B cell (primary cell): ENCODE data around the gene ADGRE2. TPM values are rescaled to one million over a fixed set of nuclear protein-coding genes. Genes with fewer than 3 reads are reported as not detected.

Experiments
- ATAC-seq: fragments of 200-7000 bp; cut with Tn5 transposase; one replicate; pipeline ENCODE4 v1.10.0; 2021; ENCODE audit warnings: low read depth, mild to moderate bottlenecking, moderate number of reproducible peaks, moderate library complexity
- CTCF ChIA-PET: fragments of 350-600 bp; sonication (Branson Sonifier 250); formaldehyde crosslinking; loops from one replicate; lab custom pipeline; 2021; ENCODE audit warnings: antibody characterized with exemption, inconsistent platforms; lab: Charles Lee
- POLR2A ChIA-PET: fragments of 350-600 bp; sonication (Branson Sonifier 250); formaldehyde crosslinking; loops from one replicate; lab custom pipeline; 2021; ENCODE audit warnings: antibody characterized with exemption; lab: Charles Lee
- DNase-seq: peaks from one replicate; pipeline ENCODE4 v3.0.0; 2013
- H2AFZ ChIP-seq: 2 replicates; pipeline ENCODE4 v1.6.1; 2012; ENCODE audit warnings: mild to moderate bottlenecking, low read depth, low read length; ENCODE audit not compliant: insufficient read depth, poor library complexity, severe bottlenecking
- H3K27ac ChIP-seq, 2 donors: 1 replicate in 1 of 2; 2 replicates in 1 of 2; pipeline ENCODE4 v1.5.1; 2012 to 2013; ENCODE audit warnings: low read length in 2 of 2, mild to moderate bottlenecking in 2 of 2, moderate library complexity in 1 of 2
- H3K27me3 ChIP-seq, 4 experiments: fragments of 200-600 bp in 1 of 4; sonication (generic) in 1 of 4; replicated peaks in 1 of 4; 1 replicate in 2 of 4; 2 replicates in 2 of 4; pipeline versions ENCODE4 v1.6.1 to v1.7.0; 2013 to 2016; ENCODE audit warnings: low read length in 3 of 4, mild to moderate bottlenecking in 2 of 4, mixed read lengths in 1 of 4, moderate library complexity in 1 of 4; ENCODE audit not compliant: insufficient read depth in 4 of 4, control insufficient read depth in 3 of 4; ENCODE audit errors: control extremely low read depth in 1 of 4
- H3K36me3 ChIP-seq, 2 experiments: replicated peaks in 1 of 2; 1 replicate in 1 of 2; 2 replicates in 1 of 2; pipeline versions ENCODE4 v1.6.1 to v1.7.1; 2013; ENCODE audit warnings: low read length in 1 of 2; ENCODE audit not compliant: insufficient read depth in 2 of 2, control insufficient read depth in 1 of 2; ENCODE audit errors: control extremely low read depth in 1 of 2, extremely low read depth in 1 of 2
- H3K4me1 ChIP-seq, 2 donors: fragments of 200-600 bp in 1 of 2; sonication (generic) in 1 of 2; 1 replicate in 1 of 2; 2 replicates in 1 of 2; pipeline versions ENCODE4 v1.5.1 to v1.6.1; 2013 to 2017; ENCODE audit warnings: low read length in 2 of 2; ENCODE audit not compliant: control insufficient read depth in 2 of 2, insufficient read depth in 2 of 2
- H3K4me2 ChIP-seq: replicated peaks from 2 replicates; pipeline ENCODE3; 2012; ENCODE audit warnings: mild to moderate bottlenecking, low read depth, low read length; ENCODE audit not compliant: poor library complexity, severe bottlenecking
- H3K4me3 ChIP-seq, 5 experiments: fragments of 200-600 bp in 1 of 5; sonication (generic) in 1 of 5; 1 replicate in 3 of 5; 2 replicates in 2 of 5; pipeline versions ENCODE4 v1.5.1 to v1.7.0; 2011 to 2016; ENCODE audit warnings: low read length in 4 of 5, mild to moderate bottlenecking in 4 of 5, low read depth in 2 of 5, control low read depth in 1 of 5, moderate library complexity in 1 of 5; ENCODE audit not compliant: insufficient read depth in 1 of 5; ENCODE audit errors: control extremely low read depth in 1 of 5, extremely low read depth in 1 of 5
- H3K79me2 ChIP-seq: fragments of 200-600 bp; sonication (generic); one replicate; pipeline ENCODE4 v1.6.0; 2016; ENCODE audit warnings: low read length; ENCODE audit not compliant: control insufficient read depth, insufficient read depth
- H3K9ac ChIP-seq: fragments of 200-600 bp; sonication (generic); 2 replicates; pipeline ENCODE4 v1.6.1; 2017; ENCODE audit warnings: mild to moderate bottlenecking, low read length, moderate library complexity
- H3K9me3 ChIP-seq, 3 donors: one replicate each; pipeline versions ENCODE4 v1.6.1 to v1.7.1; 2013; ENCODE audit warnings: low read length in 2 of 3; ENCODE audit not compliant: control insufficient read depth in 2 of 3, insufficient read depth in 1 of 3; ENCODE audit errors: control extremely low read depth in 1 of 3
- H4K20me1 ChIP-seq: 2 replicates; pipeline ENCODE4 v1.6.0; 2012; ENCODE audit warnings: mild to moderate bottlenecking, low read length; ENCODE audit not compliant: insufficient read depth, control insufficient read depth, poor library complexity, severe bottlenecking
- H3K27ac Mint-ChIP-seq: one replicate; pipeline ENCODE4 v1.8.0; 2021; ENCODE audit warnings: mixed read lengths
- H3K27me3 Mint-ChIP-seq: one replicate; pipeline ENCODE4 v1.8.0; 2021; ENCODE audit warnings: mixed read lengths
- H3K4me1 Mint-ChIP-seq: one replicate; pipeline ENCODE4 v1.8.0; 2021; ENCODE audit warnings: mixed read lengths
- H3K4me3 Mint-ChIP-seq: one replicate; pipeline ENCODE4 v1.8.0; 2021; ENCODE audit warnings: mixed read lengths
- H3K9me3 Mint-ChIP-seq: one replicate; pipeline ENCODE4 v1.8.0; 2022; ENCODE audit warnings: mixed read lengths; ENCODE audit not compliant: insufficient read depth
- CTCF ChIP-seq: fragments of 200-600 bp; IDR thresholded peaks from one replicate; pipeline ENCODE4 v1.8.0; 2022; ENCODE audit warnings: antibody characterized with exemption, mild to moderate bottlenecking
- EZH2 ChIP-seq: IDR thresholded peaks from 2 replicates; pipeline ENCODE4 v1.6.1; 2012; ENCODE audit warnings: borderline replicate concordance, low read depth, mild to moderate bottlenecking, moderate library complexity, low read length; ENCODE audit not compliant: insufficient read depth, poor library complexity, severe bottlenecking
- WGBS: methylation state at CpG from one replicate; pipeline ENCODE4 v1.1.5; 2013; ENCODE audit warnings: missing lambda C conversion rate; ENCODE audit not compliant: insufficient coverage; 5-methylcytosine and 5-hydroxymethylcytosine counted together
- intact Hi-C: fragments of 100-400 bp; cut with micrococcal nuclease; formaldehyde crosslinking; loops from one replicate; pipeline ENCODE4 v1.10.0; 2022
- polyA plus RNA-seq: library from polyadenylated mRNA; depleted of rRNA; stranded (reverse); fragments of >200 nt; gene quantifications from 2 replicates; pipeline ENCODE4 v1.2.3, GENCODE V29; 2012
- total RNA-seq, 2 donors: library from RNA; stranded (reverse); fragments of 120-200 nt in 1 of 2; gene quantifications; 1 replicate in 1 of 2; 2 replicates in 1 of 2; pipeline versions ENCODE4 v1.2.3 to v1.2.4, GENCODE V29; 2013 to 2022

The ADGRE2 gene
- total and polyA plus RNA-seq, 2 donors (not counting 1 experiment from before 2014, with no cell fraction given) = 0.52 to 0.89 TPM

GRCh38 chr19:14764401-14764800, 14.0 kb downstream of the ADGRE2 start:
- POLR2A ChIA-PET = no interaction called here
- intact Hi-C loops = no loop called here
- H3K4me3 Mint-ChIP-seq = no peak overlapping the region
- Histone ChIP-seq H3K4me3 (no peak overlapping the region), H3K36me3 (no peaks in the 10 kb centered on the region), H3K9me3 (no peaks in the 10 kb centered on the region), H3K4me1 (no peaks in the 10 kb centered on the region), H3K27ac (no peak overlapping the region), H2AFZ (no peak overlapping the region), H3K27me3 (peaks cover 0 to 3% (median 0%) of the 10 kb centered on the region in 4 experiments), H4K20me1 (no peaks in the 10 kb centered on the region), H3K4me2 (no peak overlapping the region), H3K9ac (no peak overlapping the region), H3K79me2 (no peaks in the 10 kb centered on the region)
- peaks cover 14% of the 10 kb centered on the region for H3K27me3 Mint-ChIP-seq
- CTCF ChIA-PET = no interaction called here
- H3K9me3 Mint-ChIP-seq = no peaks in the 10 kb centered on the region
- TF ChIP-seq EZH2 (no peak), CTCF (no peak)
- ATAC-seq (no peak), DNase-seq (no peak)
- WGBS = 91% methylated on average over 9 of the region's 9 CpGs
- H3K27ac Mint-ChIP-seq = no peak overlapping the region
- H3K4me1 Mint-ChIP-seq = no peaks in the 10 kb centered on the region

- Histone ChIP-seq H3K4me2 (no peak overlapping the region), H3K9me3 (no peaks in the 10 kb centered on the region), H2AFZ (no peak overlapping the region), H4K20me1 (no peaks in the 10 kb centered on the region), H3K36me3 (no peaks in the 10 kb centered on the region), H3K4me1 (no peaks in the 10 kb centered on the region), H3K27ac (no peak overlapping the region), H3K79me2 (no peaks in the 10 kb centered on the region), H3K4me3 (no peak overlapping the region), H3K9ac (no peak overlapping the region), H3K27me3 (peaks cover 0 to 1% (median 0%) of the 10 kb centered on the region in 4 experiments)
- CTCF ChIA-PET = no interaction called here
- H3K4me1 Mint-ChIP-seq = no peaks in the 10 kb centered on the region
- no peaks in the 10 kb centered on the region for H3K9me3 Mint-ChIP-seq
- WGBS = 80% methylated on average over 4 of the region's 4 CpGs
- ATAC-seq (no peak), DNase-seq (no peak)
- no peak overlapping the region for H3K27ac Mint-ChIP-seq
- intact Hi-C loops = no loop called here
- H3K27me3 Mint-ChIP-seq = peaks cover 14% of the 10 kb centered on the region
- POLR2A ChIA-PET = no interaction called here
- no peak for TF ChIP-seq CTCF
- no peak for TF ChIP-seq EZH2
- H3K4me3 Mint-ChIP-seq = no peak overlapping the region
Measured at GRCh38 chr19:14763497-14764145, 14.7 kb downstream of the ADGRE2 start.
